MM.1S (cell line): Measurements from ENCODE around the gene PPP1R12C.
"Not testable (repeated sequence)": the region's sequence is repeated elsewhere in the genome, so short reads cannot be mapped to it uniquely, and the experiment has no call there.

Experiments
- DNase-seq: peaks from one replicate; pipeline ENCODE4 v3.0.0-alpha.2; 2015
- H2AFZ ChIP-seq: fragments of 300-600 bp; sonication (generic); 2 replicates; pipeline ENCODE4 v1.6.0; 2016; ENCODE audit warnings: antibody characterized with exemption, low read length
- H3F3A ChIP-seq: fragments of 300-600 bp; sonication (generic); 2 replicates; pipeline ENCODE4 v1.6.1; 2016; ENCODE audit warnings: mild to moderate bottlenecking, antibody characterized with exemption, low read length, moderate library complexity, mixed read lengths; ENCODE audit not compliant: insufficient read depth
- H3K27ac ChIP-seq: fragments of 300-600 bp; sonication (generic); 2 replicates; pipeline ENCODE4 v1.5.1; 2016; ENCODE audit warnings: mild to moderate bottlenecking, low read length
- H3K27me3 ChIP-seq: fragments of 300-600 bp; sonication (generic); replicated peaks from 2 replicates; pipeline ENCODE4 v1.6.0; 2016; ENCODE audit warnings: low read length; ENCODE audit not compliant: insufficient read depth
- H3K36me3 ChIP-seq: fragments of 300-600 bp; sonication (generic); replicated peaks from 2 replicates; pipeline ENCODE4 v1.6.1; 2016; ENCODE audit warnings: mild to moderate bottlenecking, low read length, mixed read lengths; ENCODE audit not compliant: insufficient read depth
- H3K4me1 ChIP-seq: fragments of 300-600 bp; sonication (generic); 2 replicates; pipeline ENCODE4 v1.6.1; 2016; ENCODE audit warnings: low read length, mixed read lengths
- H3K4me2 ChIP-seq: fragments of 300-600 bp; sonication (generic); 2 replicates; pipeline ENCODE4 v1.6.0; 2016; ENCODE audit warnings: low read depth, low read length
- H3K4me3 ChIP-seq: fragments of 300-600 bp; sonication (generic); 2 replicates; pipeline ENCODE4 v1.5.1; 2016; ENCODE audit warnings: low read length, mixed read lengths
- H3K79me2 ChIP-seq: fragments of 300-600 bp; sonication (generic); 2 replicates; pipeline ENCODE4 v1.6.1; 2016; ENCODE audit warnings: mixed run types, low read length, mixed read lengths
- H3K9ac ChIP-seq: fragments of 300-600 bp; sonication (generic); 2 replicates; pipeline ENCODE4 v1.6.1; 2016; ENCODE audit warnings: low read length, mixed read lengths
- H3K9me2 ChIP-seq: fragments of 300-600 bp; sonication (generic); replicated peaks from 2 replicates; pipeline ENCODE4 v1.6.1; 2016; ENCODE audit warnings: mild to moderate bottlenecking, low read length, mixed read lengths; ENCODE audit not compliant: insufficient read depth
- H3K9me3 ChIP-seq: fragments of 300-600 bp; sonication (generic); replicated peaks from 2 replicates; pipeline ENCODE4 v1.6.1; 2016; ENCODE audit warnings: mild to moderate bottlenecking, low read length, mixed read lengths; ENCODE audit not compliant: insufficient read depth
- H4K20me1 ChIP-seq: fragments of 300-600 bp; sonication (generic); 2 replicates; pipeline ENCODE4 v1.6.1; 2016; ENCODE audit warnings: mild to moderate bottlenecking, low read length, moderate library complexity, mixed read lengths; ENCODE audit not compliant: insufficient read depth
- EZH2 ChIP-seq: fragments of 300-600 bp; sonication (generic); optimal IDR thresholded peaks from 2 replicates; pipeline ENCODE3; 2017; ENCODE audit warnings: low read depth, mild to moderate bottlenecking, antibody characterized with exemption, low read length, mixed read lengths
- EZH2phosphoT487 ChIP-seq: fragments of 300-600 bp; sonication (generic); IDR thresholded peaks from 2 replicates; pipeline ENCODE4 v1.6.1; 2018; ENCODE audit warnings: antibody characterized with exemption, low read length
- TF ChIP-seq, protein P1 (sequence below): fragments of 300-600 bp; sonication (generic); IDR thresholded peaks from 2 replicates; pipeline ENCODE4 v1.5.1; 2016; ENCODE audit warnings: antibody characterized with exemption, low read length, mixed read lengths

Gene PPP1R12C

DNA sequence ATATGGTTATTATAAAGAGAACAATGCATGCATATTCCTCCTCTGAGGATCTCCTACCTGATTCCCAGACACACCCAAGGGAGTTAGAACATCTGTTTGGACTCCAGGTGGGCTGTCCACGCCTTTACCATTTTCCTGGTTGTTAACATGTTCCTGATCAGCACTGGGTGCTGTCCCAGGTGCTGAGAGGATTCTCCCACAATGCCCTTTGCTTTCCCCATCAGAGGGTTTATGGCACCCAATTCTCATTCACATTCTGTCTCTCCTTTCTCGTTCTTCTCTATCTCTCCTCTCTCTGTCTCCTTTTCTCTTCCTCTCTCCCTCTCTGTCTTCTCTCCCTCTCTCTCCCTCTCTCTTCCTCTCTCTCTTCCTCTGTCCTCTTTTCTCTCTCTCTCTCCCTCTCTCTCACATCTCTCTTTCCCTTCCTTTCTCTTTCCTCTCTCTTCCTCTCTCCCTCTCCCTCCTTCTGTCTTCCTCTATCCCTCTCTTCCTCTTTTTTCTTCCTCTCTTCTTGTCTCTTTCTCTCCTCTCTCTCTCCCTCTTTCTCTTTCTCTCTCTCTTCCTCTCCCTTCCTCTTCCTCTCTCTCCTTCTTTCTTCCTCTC is 51.2 kb downstream of the PPP1R12C start:
- Histone ChIP-seq H3K36me3 (no peaks in the 10 kb centered on the region), H3K27me3 (no peaks in the 10 kb centered on the region), H3K4me3 (no peak overlapping the region), H3K27ac (no peak overlapping the region), H3K9ac (no peak overlapping the region), H3K9me2 (no peaks in the 10 kb centered on the region), H3K79me2 (peaks cover 37% of the 10 kb centered on the region), H3F3A (peaks cover 22% of the 10 kb centered on the region), H4K20me1 (no peaks in the 10 kb centered on the region), H3K4me2 (no peak overlapping the region), H3K9me3 (no peaks in the 10 kb centered on the region), H2AFZ (no peak overlapping the region), H3K4me1 (peaks cover 15% of the 10 kb centered on the region)
- no peak for DNase-seq
- TF ChIP-seq EZH2 (no peak), EZH2phosphoT487 (no peak)
- TF ChIP-seq, protein P1, sequence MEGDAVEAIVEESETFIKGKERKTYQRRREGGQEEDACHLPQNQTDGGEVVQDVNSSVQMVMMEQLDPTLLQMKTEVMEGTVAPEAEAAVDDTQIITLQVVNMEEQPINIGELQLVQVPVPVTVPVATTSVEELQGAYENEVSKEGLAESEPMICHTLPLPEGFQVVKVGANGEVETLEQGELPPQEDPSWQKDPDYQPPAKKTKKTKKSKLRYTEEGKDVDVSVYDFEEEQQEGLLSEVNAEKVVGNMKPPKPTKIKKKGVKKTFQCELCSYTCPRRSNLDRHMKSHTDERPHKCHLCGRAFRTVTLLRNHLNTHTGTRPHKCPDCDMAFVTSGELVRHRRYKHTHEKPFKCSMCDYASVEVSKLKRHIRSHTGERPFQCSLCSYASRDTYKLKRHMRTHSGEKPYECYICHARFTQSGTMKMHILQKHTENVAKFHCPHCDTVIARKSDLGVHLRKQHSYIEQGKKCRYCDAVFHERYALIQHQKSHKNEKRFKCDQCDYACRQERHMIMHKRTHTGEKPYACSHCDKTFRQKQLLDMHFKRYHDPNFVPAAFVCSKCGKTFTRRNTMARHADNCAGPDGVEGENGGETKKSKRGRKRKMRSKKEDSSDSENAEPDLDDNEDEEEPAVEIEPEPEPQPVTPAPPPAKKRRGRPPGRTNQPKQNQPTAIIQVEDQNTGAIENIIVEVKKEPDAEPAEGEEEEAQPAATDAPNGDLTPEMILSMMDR: no peak

DNA sequence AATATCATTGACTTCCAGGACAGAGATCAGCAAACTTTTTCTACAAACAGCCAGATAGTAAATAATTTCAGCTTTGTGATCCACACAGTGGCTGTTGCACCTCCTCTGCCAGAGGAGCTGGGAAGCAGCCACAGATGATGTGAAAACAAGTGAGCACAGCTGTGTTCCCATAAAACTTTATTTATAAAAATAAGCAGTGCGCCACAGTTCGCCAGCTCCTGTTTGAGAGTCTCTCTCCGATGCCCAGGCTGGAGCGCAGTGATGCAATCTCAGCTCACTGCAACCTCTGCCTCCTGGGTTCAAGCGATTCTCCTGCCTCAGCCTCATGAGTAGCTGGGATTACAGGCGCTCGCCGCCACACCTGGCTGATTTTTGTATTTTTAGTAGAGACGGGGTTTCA is 51.9 kb downstream of the PPP1R12C start:
- H3K9me2 ChIP-seq, DNase-seq, H2AFZ ChIP-seq, H3K9ac ChIP-seq, H3K4me3 ChIP-seq, H3K36me3 ChIP-seq, H4K20me1 ChIP-seq, H3K27me3 ChIP-seq, H3K27ac ChIP-seq, H3K4me2 ChIP-seq, H3K4me1 ChIP-seq, H3K9me3 ChIP-seq: not testable (repeated sequence)
- Histone ChIP-seq H3K79me2 (peaks cover 41% of the 10 kb centered on the region), H3F3A (peaks cover 15% of the 10 kb centered on the region)

DNA sequence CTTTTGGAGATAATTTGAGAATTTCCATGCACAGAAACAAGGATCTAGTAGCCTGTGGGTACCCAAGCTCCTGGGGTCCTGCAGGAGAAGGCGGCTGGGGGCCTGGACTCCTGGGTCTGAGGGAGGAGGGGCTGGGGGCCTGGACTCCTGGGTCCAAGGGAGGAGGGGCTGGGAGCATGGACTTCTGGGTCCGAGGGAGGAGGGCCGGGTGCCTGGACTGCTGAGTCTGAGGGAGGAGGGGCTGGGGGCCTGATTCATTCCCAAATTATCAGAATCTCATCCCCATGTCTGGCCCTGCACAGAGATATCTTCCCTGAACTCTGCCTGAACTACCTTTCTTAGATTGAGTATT is 54.0 kb downstream of the PPP1R12C start:
- Histone ChIP-seq H3K4me1 (no peaks in the 10 kb centered on the region), H3K9me2 (no peaks in the 10 kb centered on the region), H3K9ac (no peak overlapping the region), H3K4me3 (no peak overlapping the region), H3F3A (no peaks in the 10 kb centered on the region), H3K9me3 (no peaks in the 10 kb centered on the region), H2AFZ (no peak overlapping the region), H3K4me2 (no peak overlapping the region), H3K36me3 (no peaks in the 10 kb centered on the region), H3K79me2 (peaks cover 50% of the 10 kb centered on the region), H4K20me1 (no peaks in the 10 kb centered on the region), H3K27me3 (no peaks in the 10 kb centered on the region), H3K27ac (no peak overlapping the region)
- DNase-seq: no peak
- TF ChIP-seq, protein P1: no peak
- no peak for TF ChIP-seq EZH2
- TF ChIP-seq EZH2phosphoT487: no peak

DNA sequence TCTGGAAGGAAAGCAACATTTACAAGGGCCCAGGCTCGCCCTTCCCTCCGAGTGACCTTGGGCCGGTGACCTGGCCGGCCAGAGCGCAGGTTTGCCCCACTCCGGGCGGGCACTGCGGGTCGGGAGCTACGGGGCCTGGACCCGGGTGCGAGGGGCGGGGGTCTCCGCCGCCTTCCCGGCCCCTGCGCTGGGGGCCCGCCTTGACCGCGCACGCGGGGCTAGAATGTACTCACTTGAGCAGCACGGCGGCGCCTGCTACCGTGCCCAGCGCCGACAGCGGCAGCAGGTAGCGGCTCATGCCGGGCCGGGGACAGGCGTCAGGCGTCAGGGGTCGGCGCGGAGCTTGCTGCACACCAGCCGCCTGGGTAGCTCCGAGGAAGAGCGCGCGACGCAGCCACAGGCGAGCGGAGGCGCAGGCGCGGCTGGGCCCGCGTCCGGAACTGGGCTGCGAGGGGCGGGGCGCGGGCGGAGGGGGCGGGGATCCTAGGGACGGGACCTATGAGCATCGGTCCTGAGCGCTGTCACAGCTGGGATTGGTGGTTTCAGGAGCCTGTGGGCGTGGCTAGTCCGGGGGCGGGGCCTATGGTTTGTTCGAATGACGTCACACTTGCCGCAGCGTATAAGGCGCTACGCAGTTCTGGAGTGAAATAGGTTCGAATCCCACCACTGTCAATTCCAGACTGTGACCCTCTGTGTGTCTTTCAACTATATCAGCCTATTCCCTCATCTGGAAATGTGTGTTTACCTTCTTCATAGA is 54.5 kb downstream of the PPP1R12C start, which contains the start of gene RDH13:
Gene RDH13 (minus strand): TSS at position 414 of the 757 bp plus-strand sequence. CDS start 116 bp downstream, at position 298.
- Histone ChIP-seq H3K9me3 (no peaks in the 10 kb centered on the region), H3K27ac (peak within 1 kb of the TSS; percentile 58; the same call in 1 of the 2 replicates), H3F3A (no peaks in the 10 kb centered on the region), H2AFZ (no peak within 1 kb of the TSS), H3K79me2 (peaks cover 48% of the 10 kb centered on the region), H3K36me3 (no peaks in the 10 kb centered on the region), H3K4me3 (peak within 1 kb of the TSS; percentile 81), H3K4me1 (no peaks in the 10 kb centered on the region), H3K9ac (peak within 1 kb of the TSS; percentile 90), H3K4me2 (peak within 1 kb of the TSS; percentile 74; the same call in 1 of the 2 replicates), H4K20me1 (no peaks in the 10 kb centered on the region), H3K27me3 (no peaks in the 10 kb centered on the region), H3K9me2 (no peaks in the 10 kb centered on the region)
- TF ChIP-seq EZH2 (no peak), EZH2phosphoT487 (no peak)
- TF ChIP-seq, protein P1: no peak
- DNase-seq: peak; percentile 91

DNA sequence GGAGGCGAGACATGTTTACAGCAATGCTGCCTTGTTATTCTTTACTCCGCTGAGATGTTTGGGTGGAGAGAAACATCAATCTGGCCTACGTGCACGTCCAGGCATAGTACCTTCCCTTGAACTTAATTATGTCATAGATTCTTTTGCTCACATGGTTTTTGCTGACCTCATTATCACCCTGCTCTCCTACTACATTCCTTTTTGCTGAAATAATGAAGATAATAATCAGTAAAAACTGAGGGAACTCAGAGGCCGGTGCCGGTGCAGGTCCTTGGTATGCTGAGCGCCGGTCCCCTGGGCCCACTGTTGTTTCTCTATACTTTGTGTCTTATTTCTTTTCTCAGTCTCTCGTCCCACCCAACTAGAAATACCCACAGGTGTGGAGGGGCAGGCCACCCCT is 57.1 kb downstream of the PPP1R12C start:
- not testable (repeated sequence) for H3K27me3 ChIP-seq, DNase-seq, H3K27ac ChIP-seq, H3K36me3 ChIP-seq, H3K4me2 ChIP-seq, H3K9me3 ChIP-seq, H4K20me1 ChIP-seq, H3F3A ChIP-seq, H2AFZ ChIP-seq, H3K4me1 ChIP-seq, H3K9me2 ChIP-seq, H3K4me3 ChIP-seq, H3K9ac ChIP-seq
- peaks cover 40% of the 10 kb centered on the region for H3K79me2 ChIP-seq
